Panc1 (cell line): ENCODE measurements around the gene SIL1. TPM values are rescaled to one million over a fixed set of nuclear protein-coding genes. Genes with fewer than 3 reads are reported as not detected.

Source experiments
- ATAC-seq: fragments of 200-7000 bp; cut with Tn5 transposase; 2 replicates; pipeline ENCODE4 v1.9.1; 2020; ENCODE audit warnings: mild to moderate bottlenecking, moderate library complexity
- BruUV-seq: library from RNA; stranded (reverse); fragments of 400-500 nt; replicated peaks from 2 replicates; lab custom pipeline; 2021; lab: Mats Ljungman, UMichigan
- CTCF ChIA-PET: fragments of 300-600 bp; sonication (Branson Sonifier 250); formaldehyde crosslinking; loops from one replicate; lab custom pipeline; 2022; ENCODE audit warnings: antibody characterized with exemption; lab: Charles Lee
- POLR2A ChIA-PET: fragments of 300-600 bp; sonication (Branson Sonifier 250); formaldehyde crosslinking; loops from one replicate; lab custom pipeline; 2022; ENCODE audit warnings: antibody characterized with exemption; lab: Charles Lee
- DNase-seq: peaks from one replicate; pipeline ENCODE4 v3.0.0-alpha.2; 2010; ENCODE audit warnings: low read depth, low spot score
- H3K27ac ChIP-seq: 2 replicates; pipeline ENCODE4 v1.5.1; 2011; ENCODE audit warnings: mild to moderate bottlenecking, low read length, inconsistent platforms
- H3K27me3 ChIP-seq: fragments of 200-500 bp; sonication (Bioruptor generic); 2 replicates; pipeline ENCODE4 v1.6.0; 2014; ENCODE audit warnings: low read length, inconsistent platforms; ENCODE audit not compliant: control insufficient read depth, insufficient read depth
- H3K36me3 ChIP-seq: fragments of 200-500 bp; sonication (Bioruptor generic); 2 replicates; pipeline ENCODE4 v1.5.1; 2014; ENCODE audit warnings: inconsistent platforms, mild to moderate bottlenecking, low read length, moderate library complexity; ENCODE audit not compliant: control insufficient read depth, insufficient read depth
- H3K4me1 ChIP-seq: 2 replicates; pipeline ENCODE4 v1.5.1; 2011; ENCODE audit warnings: inconsistent platforms, mild to moderate bottlenecking, low read length, moderate library complexity; ENCODE audit not compliant: control insufficient read depth, insufficient read depth
- H3K4me3 ChIP-seq, 2 experiments: 2 replicates each; pipeline ENCODE4 v1.5.1; 2011 to 2012; ENCODE audit warnings: low read depth in 2 of 2, low read length in 2 of 2, mild to moderate bottlenecking in 2 of 2, inconsistent platforms in 1 of 2, moderate library complexity in 1 of 2
- H3K9me3 ChIP-seq: fragments of 200-500 bp; sonication (Bioruptor generic); 2 replicates; pipeline ENCODE4 v1.5.1; 2014; ENCODE audit warnings: low read depth, mild to moderate bottlenecking, inconsistent platforms, low read length, moderate library complexity; ENCODE audit not compliant: control insufficient read depth, insufficient read depth
- CTCF ChIP-seq: fragments of 450-650 bp; IDR thresholded peaks from 2 replicates; pipeline ENCODE4 v1.5.1; 2017; ENCODE audit warnings: mild to moderate bottlenecking
- POLR2AphosphoS5 ChIP-seq: IDR thresholded peaks from 2 replicates; pipeline ENCODE4 v1.6.1; 2012; ENCODE audit warnings: mild to moderate bottlenecking, low read depth, low read length, moderate library complexity
- REST ChIP-seq, 2 experiments: IDR thresholded peaks; 2 replicates each; pipeline ENCODE4 v1.6.1; 2011 to 2012; ENCODE audit warnings: low read depth in 2 of 2, control low read depth in 1 of 2, low read length in 1 of 2, mild to moderate bottlenecking in 1 of 2, moderate library complexity in 1 of 2; ENCODE audit not compliant: insufficient read depth in 1 of 2
- SIN3A ChIP-seq: IDR thresholded peaks from 2 replicates; pipeline ENCODE4 v1.6.1; 2012; ENCODE audit warnings: low read depth, mild to moderate bottlenecking, low read length, moderate library complexity, borderline replicate concordance; ENCODE audit not compliant: insufficient read depth
- TCF7L2 ChIP-seq: IDR thresholded peaks from 2 replicates; pipeline ENCODE4 v1.6.1; 2011; ENCODE audit warnings: mild to moderate bottlenecking, low read depth, low read length, inconsistent platforms
- in situ Hi-C: cut with HindIII; loops from 2 replicates; pipeline ENCODE4 v1.10.0; 2016; ENCODE audit warnings: low sequenced_read_pairs, low pct_unique_long_range_greater_than_20kb
- intact Hi-C: fragments of 100-400 bp; cut with micrococcal nuclease; formaldehyde crosslinking; loops from one replicate; pipeline ENCODE4 v1.10.0; 2022; ENCODE audit not compliant: unreplicated experiment
- total RNA-seq: library from RNA; stranded (reverse); gene quantifications from one replicate; pipeline ENCODE4 v1.2.1, GENCODE V29; 2021; ENCODE audit not compliant: unreplicated experiment

Gene SIL1
- total RNA-seq, 1 experiment from 2014 or later, result 35.4 TPM

- TF ChIP-seq CTCF (no peak), SIN3A (no peak), REST (IDR thresholded peaks at IDR 0.05; ENCODE audit: insufficient read depth in 1 of 2, low read depth in 2 of 2, low read length in 1 of 2) (no peak), TCF7L2 (no peak), POLR2AphosphoS5 (no peak)
- ATAC-seq (no peak), DNase-seq (no peak)
- no peak overlapping the region for H3K27ac ChIP-seq
- intact Hi-C loops (no loop called here), in situ Hi-C loops (no loop called here)
- no peaks in the 10 kb centered on the region for H3K36me3 ChIP-seq
- no peaks in the 10 kb centered on the region for H3K4me1 ChIP-seq
- CTCF ChIA-PET, result interaction anchor here (0.8 kb wide), 1 partner anchor 220 kb away, joined by 4 read pairs; no protein-coding TSS in a partner anchor
- no peak overlapping the region for H3K4me3 ChIP-seq
- no peaks in the 10 kb centered on the region; the same call in 1 of the 2 replicates for H3K27me3 ChIP-seq
- POLR2A ChIA-PET, result no interaction called here
- H3K9me3 ChIP-seq, result no peaks in the 10 kb centered on the region
- no TSS peak for BruUV-seq
Measured at GRCh38 chr5:139205124-139205523, 7.0 kb upstream of the SIL1 start.

- H3K4me1 ChIP-seq, result no peaks in the 10 kb centered on the region
- no peak overlapping the region for H3K27ac ChIP-seq
- no peaks in the 10 kb centered on the region; the same call in 1 of the 2 replicates for H3K27me3 ChIP-seq
- DNase-seq (no peak), ATAC-seq (no peak)
- BruUV-seq, result no TSS peak
- ChIA-PET CTCF (no interaction called here), POLR2A (interaction anchor here (1.2 kb wide), 1 partner anchor 63 kb away, joined by 3 read pairs; no protein-coding TSS in a partner anchor)
- no peak for TF ChIP-seq TCF7L2
- TF ChIP-seq REST (IDR thresholded peaks at IDR 0.05; ENCODE audit: insufficient read depth in 1 of 2, low read depth in 2 of 2, low read length in 1 of 2), result no peak
- no peak for TF ChIP-seq CTCF
- no peak for TF ChIP-seq POLR2AphosphoS5
- TF ChIP-seq SIN3A, result no peak
- in situ Hi-C loops, result no loop called here
- no peaks in the 10 kb centered on the region for H3K36me3 ChIP-seq
- no peaks in the 10 kb centered on the region for H3K9me3 ChIP-seq
- no peak overlapping the region for H3K4me3 ChIP-seq
- intact Hi-C loops, result no loop called here
Measured at GRCh38 chr5:139204196-139204595, 6.0 kb upstream of the SIL1 start.
